H1 (cell line): Measurements from ENCODE around the gene DPP10. TPM values are rescaled to one million over a fixed set of nuclear protein-coding genes. Genes with fewer than 3 reads are reported as not detected.

Experiments
- BCL11A ChIP-seq, 2 experiments: IDR thresholded peaks; one replicate each; pipeline ENCODE4 v1.6.1; 2011; ENCODE audit warnings: low read depth in 2 of 2, low read length in 2 of 2, mild to moderate bottlenecking in 2 of 2
- CHD2 ChIP-seq: IDR thresholded peaks from 2 replicates; pipeline ENCODE4 v1.6.1; 2012; ENCODE audit warnings: low read length, improper control_type of control experiment
- EZH2 ChIP-seq: fragments of 200-600 bp; sonication (generic); IDR thresholded peaks from 2 replicates; pipeline ENCODE4 v1.7.1; 2012; ENCODE audit warnings: low read depth, mild to moderate bottlenecking, moderate library complexity, low read length, inconsistent platforms; ENCODE audit not compliant: severe bottlenecking
- KDM5A ChIP-seq: fragments of 200-600 bp; IDR thresholded peaks from 2 replicates; pipeline ENCODE4 v1.7.1; 2012; ENCODE audit warnings: mild to moderate bottlenecking, low read length, inconsistent platforms, mixed read lengths
- NANOG ChIP-seq: IDR thresholded peaks from 2 replicates; pipeline ENCODE4 v1.6.1; 2011; ENCODE audit warnings: low read length, low read depth, mild to moderate bottlenecking, inconsistent platforms; ENCODE audit not compliant: insufficient read depth, poor library complexity, severe bottlenecking
- PHF8 ChIP-seq: fragments of 200-600 bp; sonication (generic); conservative IDR thresholded peaks from 2 replicates; pipeline ENCODE4 v1.7.1; 2012; ENCODE audit warnings: low read depth, mild to moderate bottlenecking, inconsistent platforms, low read length, moderate library complexity
- TAF1 ChIP-seq: IDR thresholded peaks from 2 replicates; pipeline ENCODE4 v1.6.1; 2011; ENCODE audit warnings: mild to moderate bottlenecking, low read depth, low read length
- polyA plus RNA-seq, 7 experiments: library from polyadenylated mRNA; depleted of rRNA in 3 of 7; stranded (reverse) in 5 of 7; unstranded in 2 of 7; fragments of >200 nt in 5 of 7; fragments of 200-250 nt in 2 of 7; gene quantifications; 1 replicate in 5 of 7; 2 replicates in 1 of 7; 4 replicates in 1 of 7; pipeline versions ENCODE4 v1.2.1 to v1.2.3, GENCODE V29; 2011 to 2013; ENCODE audit warnings: missing spikeins in 2 of 7, mixed read lengths in 2 of 7
- total RNA-seq: library from RNA; stranded (reverse); fragmentation: NEBNext Ultra II Directional; extraction: Animal tissue kit (Norgen Biotek cat#: 25700); gene quantifications from 2 replicates; pipeline ENCODE4 v1.2.1, GENCODE V29; 2021

DPP10 gene
- total and polyA plus RNA-seq, 2 of the 8 experiments (the other 6 are each of a cell fraction or from before 2014, with no cell fraction given): 3.3 to 7.2 TPM

DNA sequence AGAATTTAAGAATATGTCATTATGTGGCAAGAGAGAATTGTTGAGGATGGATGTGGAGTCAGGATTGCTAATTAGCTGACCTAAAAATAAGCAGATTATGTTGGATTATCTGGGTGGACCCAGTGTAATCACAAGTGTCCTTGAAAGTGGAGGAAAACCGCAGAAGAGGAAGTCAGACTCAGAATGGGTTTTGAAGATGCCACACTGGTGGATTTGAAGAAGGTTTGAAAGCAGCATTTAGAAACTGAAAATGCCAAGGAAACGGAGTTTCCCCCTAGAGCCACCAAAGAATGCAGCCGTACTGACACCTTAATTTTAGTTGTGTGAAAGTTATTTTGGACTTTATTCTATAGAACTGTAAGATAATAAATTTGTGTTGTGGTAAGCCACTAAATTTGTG lies 41.6 kb upstream of the DPP10 start (continued):
- TF ChIP-seq NANOG (no peak), CHD2 (no peak), EZH2 (no peak), PHF8 (no peak), KDM5A (no peak), BCL11A (IDR thresholded peaks at IDR 0.05; ENCODE audit: low read depth in 2 of 2, low read length in 2 of 2) (no peak), TAF1 (no peak)
- TF ChIP-seq, all 59 proteins: peak for 0
